Astrocyte of the spinal cord (primary cell): ENCODE results near the gene TNS4.

ENCODE experiments used
- DNase-seq: peaks from one replicate; pipeline ENCODE4 v3.0.0; 2011; ENCODE audit warnings: low read depth, low spot score
- H3K4me3 ChIP-seq: 2 replicates; pipeline ENCODE4 v1.5.1; 2011; ENCODE audit warnings: low read depth, mild to moderate bottlenecking, low read length, moderate library complexity
- CTCF ChIP-seq: IDR thresholded peaks from 2 replicates; pipeline ENCODE4 v1.5.1; 2012; ENCODE audit warnings: low read depth, mild to moderate bottlenecking, low read length, inconsistent platforms
- in situ Hi-C: cut with HindIII; loops from 2 replicates; pipeline ENCODE4 v1.10.0; 2017; ENCODE audit warnings: low sequenced_read_pairs

TNS4 gene

GRCh38 chr17:40462343-40463121 is 38.9 kb downstream of the TNS4 start:
- no peak overlapping the region for H3K4me3 ChIP-seq
- in situ Hi-C loops, result no loop called here
- DNase-seq, result no peak
- no peak for TF ChIP-seq CTCF

GRCh38 chr17:40461732-40462342 is 39.6 kb downstream of the TNS4 start:
- no peak for DNase-seq
- in situ Hi-C loops, result no loop called here
- no peak for TF ChIP-seq CTCF
- no peak overlapping the region for H3K4me3 ChIP-seq

DNA sequence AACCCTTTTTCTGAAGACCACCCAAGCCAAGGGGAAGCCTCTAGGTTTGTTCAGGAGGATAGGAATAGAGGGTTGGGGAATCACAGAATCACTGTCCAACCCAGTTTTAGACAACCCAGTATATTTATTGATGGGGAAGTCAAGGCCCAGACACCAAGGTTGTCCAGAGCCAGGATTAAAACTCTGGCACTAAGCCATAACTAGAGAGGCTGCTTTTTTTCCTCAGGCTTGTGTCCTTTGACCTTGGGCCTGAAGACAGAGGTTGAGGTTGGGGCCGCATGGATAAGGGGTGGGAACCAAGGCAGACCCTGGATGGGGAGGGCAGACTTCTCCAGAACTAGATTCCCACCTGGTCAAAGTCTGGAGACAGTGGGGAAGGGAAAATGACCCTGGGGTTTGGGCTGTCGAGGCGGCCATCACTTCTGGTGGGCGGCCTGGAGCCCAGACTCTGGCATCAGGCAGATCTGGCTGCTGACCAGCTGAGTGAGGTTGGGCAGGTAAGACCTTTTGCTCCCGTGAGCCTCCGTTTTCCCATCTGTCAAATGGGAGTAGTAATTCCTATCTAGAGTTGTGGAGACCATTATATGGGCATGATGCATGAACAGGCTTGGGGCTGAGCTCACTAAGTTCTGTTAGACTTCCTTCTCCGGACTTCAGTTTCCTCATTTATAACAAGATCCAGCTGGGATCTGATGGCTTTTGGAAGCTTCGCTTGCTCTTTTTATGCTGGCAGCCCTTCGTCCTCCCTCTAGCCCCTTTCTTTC is 40.3 kb downstream of the TNS4 start:
- in situ Hi-C loops, result no loop called here
- DNase-seq, result no peak
- TF ChIP-seq CTCF, result no peak
- no peak overlapping the region for H3K4me3 ChIP-seq

GRCh38 chr17:40460604-40460967 is 40.8 kb downstream of the TNS4 start:
- no peak for DNase-seq
- no peak overlapping the region for H3K4me3 ChIP-seq
- in situ Hi-C loops, result no loop called here
- no peak for TF ChIP-seq CTCF

DNA sequence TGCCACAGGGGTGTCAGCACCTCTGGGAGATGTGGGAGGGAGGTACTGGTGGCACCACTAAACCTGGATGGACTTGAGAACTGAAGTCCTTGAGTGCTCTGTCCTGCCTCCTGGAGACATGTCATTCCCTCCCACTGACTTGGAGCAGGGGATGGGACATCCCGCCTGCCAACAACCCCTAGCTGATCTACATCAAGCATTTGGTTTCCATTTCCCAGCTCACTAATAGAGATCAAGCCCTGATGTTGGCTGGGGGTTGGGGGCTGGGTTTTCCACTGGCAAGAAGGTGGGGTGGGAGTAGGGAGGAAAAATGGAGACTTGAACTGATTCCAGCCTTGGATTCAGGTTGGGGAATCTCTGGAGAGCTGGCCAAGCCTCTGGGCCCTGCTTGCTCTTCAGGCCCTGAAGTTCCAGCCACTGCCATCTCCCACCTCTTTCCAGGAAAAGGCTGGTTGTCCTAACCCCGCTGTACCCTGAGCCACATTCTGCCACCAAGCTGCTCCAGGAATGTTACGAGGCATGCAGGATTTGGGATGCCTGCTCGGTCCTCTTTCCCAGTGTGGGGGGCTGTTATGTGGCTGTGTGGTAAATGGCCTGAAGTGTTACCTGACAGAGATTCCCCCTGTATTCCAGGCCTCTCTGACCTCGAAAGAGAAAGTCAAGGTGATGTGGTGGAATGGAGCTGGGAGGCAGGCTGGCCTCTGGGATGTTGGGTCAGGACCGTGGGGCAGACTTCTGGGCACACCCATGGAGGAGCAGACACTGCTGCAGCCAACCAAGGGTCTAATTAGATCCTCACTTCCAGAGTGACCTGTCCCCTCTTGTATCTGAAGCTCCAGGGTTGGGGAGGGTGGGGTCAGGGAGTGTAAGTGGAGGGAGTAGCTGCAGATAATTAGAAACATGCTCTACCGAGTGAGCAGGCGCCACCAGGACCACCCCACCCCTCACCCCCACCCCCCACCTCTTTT is 41.5 kb downstream of the TNS4 start:
- H3K4me3 ChIP-seq, result no peak overlapping the region
- in situ Hi-C loops, result no loop called here
- DNase-seq, result no peak
- no peak for TF ChIP-seq CTCF
